H1 (cell line): ENCODE measurements around the gene UGT1A6. TPM values are rescaled to one million over a fixed set of nuclear protein-coding genes. Genes with fewer than 3 reads are reported as not detected.

Source experiments
- CTCF ChIA-PET: fragments of 300-600 bp; sonication (Branson Sonifier 250); formaldehyde crosslinking; loops from one replicate; lab custom pipeline; 2021; ENCODE audit not compliant: partially characterized antibody; lab: Charles Lee
- POLR2A ChIA-PET: fragments of 300-600 bp; sonication (Branson Sonifier 250); formaldehyde crosslinking; loops from one replicate; lab custom pipeline; 2021; ENCODE audit warnings: inconsistent platforms; ENCODE audit not compliant: partially characterized antibody; lab: Charles Lee
- DNase-seq, 2 experiments: peaks; one replicate each; pipeline versions ENCODE4 v3.0.0 to v3.0.0-alpha.2; 2010 to 2022; ENCODE audit warnings: low spot score in 2 of 2, low read depth in 1 of 2, mixed read lengths in 1 of 2
- FAIRE-seq: peaks from 2 replicates; lab custom pipeline; 2011; peaks lifted over from hg19 to GRCh38; lab: Jason Lieb, UNC
- H2AFZ ChIP-seq: 2 replicates; pipeline ENCODE4 v1.8.1; 2012; ENCODE audit warnings: low read length, inconsistent platforms
- H2AK5ac ChIP-seq: 2 replicates; pipeline ENCODE4 v1.6.1; 2013; ENCODE audit warnings: low read depth, low read length
- H2BK120ac ChIP-seq: replicated peaks from 2 replicates; pipeline ENCODE3; 2013; ENCODE audit warnings: low read depth, low read length, inconsistent platforms
- H2BK12ac ChIP-seq: 2 replicates; pipeline ENCODE4 v1.6.1; 2013; ENCODE audit warnings: low read depth, low read length
- H2BK15ac ChIP-seq: 2 replicates; pipeline ENCODE4 v1.6.1; 2013; ENCODE audit warnings: low read length
- H2BK20ac ChIP-seq: 2 replicates; pipeline ENCODE4 v1.6.1; 2013; ENCODE audit warnings: low read length
- H2BK5ac ChIP-seq: 2 replicates; pipeline ENCODE4 v1.6.1; 2013; ENCODE audit warnings: low read depth, low read length
- H3K14ac ChIP-seq: 2 replicates; pipeline ENCODE4 v1.6.1; 2013; ENCODE audit warnings: inconsistent platforms; ENCODE audit not compliant: insufficient read length
- H3K18ac ChIP-seq: 2 replicates; pipeline ENCODE4 v1.6.1; 2013; ENCODE audit warnings: low read length; ENCODE audit errors: extremely low read depth
- H3K23ac ChIP-seq: 2 replicates; pipeline ENCODE4 v1.6.1; 2013; ENCODE audit warnings: inconsistent platforms; ENCODE audit not compliant: insufficient read length
- H3K23me2 ChIP-seq: 2 replicates; pipeline ENCODE4 v1.6.1; 2013; ENCODE audit warnings: low read depth, low read length
- H3K27ac ChIP-seq: 2 replicates; pipeline ENCODE4 v1.6.1; 2011; ENCODE audit warnings: low read depth, low read length, inconsistent platforms
- H3K27me3 ChIP-seq, 4 experiments: replicated peaks in 1 of 4; 1 replicate in 1 of 4; 2 replicates in 3 of 4; pipeline versions ENCODE4 v1.6.1 to v1.8.1; 2011 to 2013; ENCODE audit warnings: low read length in 3 of 4, mild to moderate bottlenecking in 3 of 4, inconsistent platforms in 2 of 4, mixed read lengths in 2 of 4, moderate library complexity in 1 of 4; ENCODE audit not compliant: control insufficient read depth in 3 of 4, insufficient read depth in 3 of 4; ENCODE audit errors: extremely low read depth in 1 of 4
- H3K36me3 ChIP-seq, 4 experiments: 2 replicates each; pipeline versions ENCODE4 v1.6.1 to v1.8.1; 2011 to 2013; ENCODE audit warnings: mild to moderate bottlenecking in 4 of 4, low read length in 3 of 4, moderate library complexity in 2 of 4, control low read depth in 1 of 4, inconsistent platforms in 1 of 4; ENCODE audit not compliant: insufficient read depth in 4 of 4, control insufficient read depth in 2 of 4
- H3K4ac ChIP-seq: replicated peaks from 2 replicates; pipeline ENCODE3; 2013; ENCODE audit warnings: low read length, low read depth, mixed read lengths, inconsistent platforms; ENCODE audit not compliant: insufficient read length
- H3K4me1 ChIP-seq, 4 experiments: replicated peaks in 1 of 4; 1 replicate in 1 of 4; 2 replicates in 3 of 4; pipeline versions ENCODE4 v1.6.1 to v1.8.1; 2011 to 2013; ENCODE audit warnings: low read length in 3 of 4, inconsistent platforms in 2 of 4, mixed read lengths in 1 of 4; ENCODE audit not compliant: insufficient read depth in 4 of 4, control insufficient read depth in 3 of 4
- H3K4me2 ChIP-seq, 2 experiments: 2 replicates each; pipeline versions ENCODE4 v1.6.1 to v1.8.1; 2011 to 2013; ENCODE audit warnings: low read depth in 2 of 2, low read length in 2 of 2, control low read depth in 1 of 2, inconsistent platforms in 1 of 2, mild to moderate bottlenecking in 1 of 2; ENCODE audit not compliant: insufficient read depth in 1 of 2
- H3K4me3 ChIP-seq, 4 experiments: fragments of 200-600, 300-600 bp in 1 of 4; sonication (generic), shearing (Covaris generic), sonication (Bioruptor Twin) in 1 of 4; 2 replicates each; pipeline versions ENCODE4 v1.5.1 to v1.8.1; 2011 to 2016; ENCODE audit warnings: low read length in 4 of 4, low read depth in 3 of 4, control low read depth in 2 of 4, inconsistent platforms in 2 of 4, mild to moderate bottlenecking in 2 of 4, mixed read lengths in 1 of 4, moderate library complexity in 1 of 4; ENCODE audit not compliant: insufficient read depth in 2 of 4; ENCODE audit errors: extremely low read depth in 1 of 4
- H3K56ac ChIP-seq: replicated peaks from 2 replicates; pipeline ENCODE3; 2013; ENCODE audit warnings: low read depth, mild to moderate bottlenecking, mixed read lengths, low read length, inconsistent platforms; ENCODE audit not compliant: insufficient read length
- H3K79me1 ChIP-seq: 2 replicates; pipeline ENCODE4 v1.6.1; 2013; ENCODE audit warnings: low read depth, low read length, control low read depth
- H3K79me2 ChIP-seq, 2 experiments: 2 replicates each; pipeline versions ENCODE4 v1.6.1 to v1.8.1; 2012 to 2013; ENCODE audit warnings: low read length in 2 of 2, mild to moderate bottlenecking in 2 of 2, inconsistent platforms in 1 of 2; ENCODE audit not compliant: insufficient read depth in 2 of 2, control insufficient read depth in 1 of 2
- H3K9ac ChIP-seq, 4 experiments: replicated peaks in 1 of 4; 1 replicate in 1 of 4; 2 replicates in 3 of 4; pipeline versions ENCODE4 v1.6.1 to v1.8.1; 2011 to 2013; ENCODE audit warnings: low read depth in 3 of 4, low read length in 3 of 4, control low read depth in 2 of 4, mild to moderate bottlenecking in 2 of 4, moderate library complexity in 2 of 4, inconsistent platforms in 1 of 4; ENCODE audit errors: extremely low read depth in 1 of 4
- H3K9me3 ChIP-seq, 2 experiments: 2 replicates each; pipeline versions ENCODE4 v1.6.1 to v1.8.1; 2012 to 2013; ENCODE audit warnings: mild to moderate bottlenecking in 2 of 2, moderate library complexity in 2 of 2, control low read depth in 1 of 2, inconsistent platforms in 1 of 2, low read depth in 1 of 2, low read length in 1 of 2, mixed read lengths in 1 of 2; ENCODE audit not compliant: insufficient read depth in 2 of 2
- H4K20me1 ChIP-seq, 2 experiments: replicated peaks in 1 of 2; 2 replicates each; pipeline versions ENCODE3 to v1.8.1; 2011 to 2013; ENCODE audit warnings: inconsistent platforms in 2 of 2, low read length in 2 of 2, mild to moderate bottlenecking in 1 of 2; ENCODE audit not compliant: insufficient read depth in 2 of 2, control insufficient read depth in 1 of 2
- H4K5ac ChIP-seq: 2 replicates; pipeline ENCODE4 v1.6.1; 2013; ENCODE audit warnings: low read length, low read depth, mixed read lengths, inconsistent platforms; ENCODE audit not compliant: insufficient read length
- H4K8ac ChIP-seq: 2 replicates; pipeline ENCODE4 v1.8.0; 2013; ENCODE audit warnings: mild to moderate bottlenecking, moderate library complexity, low read length, inconsistent platforms; ENCODE audit not compliant: insufficient read depth; ENCODE audit errors: extremely low read depth
- H4K91ac ChIP-seq: replicated peaks from 2 replicates; pipeline ENCODE3; 2013; ENCODE audit warnings: low read length, mixed read lengths, inconsistent platforms; ENCODE audit not compliant: insufficient read length
- EZH2 ChIP-seq: fragments of 200-600 bp; sonication (generic); IDR thresholded peaks from 2 replicates; pipeline ENCODE4 v1.7.1; 2012; ENCODE audit warnings: low read depth, mild to moderate bottlenecking, moderate library complexity, low read length, inconsistent platforms; ENCODE audit not compliant: severe bottlenecking
- KDM1A ChIP-seq: fragments of 200-600, 300-600 bp; sonication (generic); IDR thresholded peaks from 2 replicates; pipeline ENCODE4 v1.7.1; 2016; ENCODE audit warnings: mild to moderate bottlenecking, low read length, borderline replicate concordance
- POLR2A ChIP-seq, 2 experiments: IDR thresholded peaks; 1 replicate in 1 of 2; 2 replicates in 1 of 2; pipeline ENCODE4 v1.6.1; 2011; ENCODE audit warnings: low read depth in 2 of 2, low read length in 2 of 2, mild to moderate bottlenecking in 2 of 2; ENCODE audit errors: control extremely low read depth in 1 of 2
- RNF2 ChIP-seq: fragments of 200-900, 300-1000 bp; sonication (generic); IDR thresholded peaks from 2 replicates; pipeline ENCODE4 v1.7.1; 2016; ENCODE audit warnings: borderline replicate concordance, low read depth, mild to moderate bottlenecking, antibody characterized with exemption, low read length; ENCODE audit not compliant: poor library complexity, severe bottlenecking; ENCODE audit errors: missing control alignments
- SIRT6 ChIP-seq: IDR thresholded peaks from one replicate; pipeline ENCODE4 v1.7.1; 2012; ENCODE audit warnings: low read length, inconsistent platforms
- SIX5 ChIP-seq: IDR thresholded peaks from 2 replicates; pipeline ENCODE4 v1.6.1; 2011; ENCODE audit warnings: mild to moderate bottlenecking, low read depth, low read length
- TEAD4 ChIP-seq: IDR thresholded peaks from 2 replicates; pipeline ENCODE4 v1.6.1; 2012; ENCODE audit warnings: low read depth, low read length, inconsistent platforms, mixed read lengths
- YY1 ChIP-seq: IDR thresholded peaks from 2 replicates; pipeline ENCODE4 v1.6.1; 2011; ENCODE audit warnings: low read depth, mild to moderate bottlenecking, low read length
- ZNF274 ChIP-seq: IDR thresholded peaks from 2 replicates; pipeline ENCODE4 v1.7.0; 2012; ENCODE audit warnings: low read length, borderline replicate concordance; ENCODE audit errors: extremely low read depth
- WGBS, 2 experiments: shearing (Covaris generic) in 1 of 2; methylation state at CpG; one replicate each; pipeline versions ENCODE4 v1.1.6 to v1.1.7; 2013 to 2015; ENCODE audit warnings: low lambda C conversion rate in 2 of 2, mixed read lengths in 2 of 2, inconsistent platforms in 1 of 2, low coverage in 1 of 2, missing lambda C conversion rate in 1 of 2; ENCODE audit not compliant: insufficient replicate concordance in 2 of 2, insufficient coverage in 1 of 2, insufficient read length in 1 of 2; ENCODE audit errors: extremely low coverage in 1 of 2, missing lambda C conversion rate in 1 of 2; 5-methylcytosine and 5-hydroxymethylcytosine counted together
- polyA plus RNA-seq, 7 experiments: library from polyadenylated mRNA; depleted of rRNA in 3 of 7; stranded (reverse) in 5 of 7; unstranded in 2 of 7; fragments of >200 nt in 5 of 7; fragments of 200-250 nt in 2 of 7; gene quantifications; 1 replicate in 5 of 7; 2 replicates in 1 of 7; 4 replicates in 1 of 7; pipeline versions ENCODE4 v1.2.1 to v1.2.3, GENCODE V29; 2011 to 2013; ENCODE audit warnings: missing spikeins in 2 of 7, mixed read lengths in 2 of 7
- total RNA-seq: library from RNA; stranded (reverse); fragmentation: NEBNext Ultra II Directional; extraction: Animal tissue kit (Norgen Biotek cat#: 25700); gene quantifications from 2 replicates; pipeline ENCODE4 v1.2.1, GENCODE V29; 2021
- TF ChIP-seq, protein P1 (sequence below), 3 experiments: IDR thresholded peaks; 1 replicate in 2 of 3; 2 replicates in 1 of 3; pipeline versions ENCODE4 v1.5.1 to v1.6.1; 2011; ENCODE audit warnings: low read length in 3 of 3, mild to moderate bottlenecking in 3 of 3, inconsistent platforms in 2 of 3, low read depth in 1 of 3, moderate library complexity in 1 of 3; ENCODE audit not compliant: insufficient read depth in 1 of 3; ENCODE audit errors: control extremely low read depth in 1 of 3

UGT1A6 gene
- total and polyA plus RNA-seq, 2 of the 8 experiments (the other 6 are each of a cell fraction or from before 2014, with no cell fraction given) = not detected

DNA sequence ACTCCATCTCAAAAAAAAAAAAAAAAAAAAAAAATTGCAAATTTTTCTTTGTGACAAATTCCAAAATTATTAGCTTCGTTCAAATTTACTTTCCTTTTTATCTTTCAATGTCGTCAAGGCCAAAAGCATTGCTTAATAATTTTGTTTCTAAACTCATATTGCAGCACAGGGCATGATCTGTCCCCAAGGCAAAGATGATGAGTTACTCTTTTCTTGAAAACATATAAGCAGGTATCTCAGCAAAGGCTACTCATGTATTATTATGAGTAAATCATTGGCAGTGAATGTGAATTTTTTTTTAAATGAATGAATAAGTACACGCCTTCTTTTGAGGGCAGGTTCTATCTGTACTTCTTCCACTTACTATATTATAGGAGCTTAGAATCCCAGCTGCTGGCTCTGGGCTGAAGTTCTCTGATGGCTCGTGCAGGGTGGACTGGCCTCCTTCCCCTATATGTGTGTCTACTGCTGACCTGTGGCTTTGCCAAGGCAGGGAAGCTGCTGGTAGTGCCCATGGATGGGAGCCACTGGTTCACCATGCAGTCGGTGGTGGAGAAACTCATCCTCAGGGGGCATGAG is 11.1 kb upstream of the UGT1A6 start, which contains the start of gene UGT1A7:
Gene UGT1A7, plus strand, starts transcription at position 381 of the 579 bp plus-strand sequence. Its CDS starts 37 bp downstream, at position 418.
- H3K9ac ChIP-seq = no peak within 1 kb of the TSS
- H3K79me1 ChIP-seq = no peaks in the 10 kb centered on the region
- no peak within 1 kb of the TSS for H3K4ac ChIP-seq
- no peak within 1 kb of the TSS for H2BK15ac ChIP-seq
- H2BK20ac ChIP-seq = no peak within 1 kb of the TSS
- 81 to 100% methylated on average over 1 to 5 of the region's 5 CpGs for WGBS, 2 experiments
- H2BK12ac ChIP-seq = no peak within 1 kb of the TSS
- no peak within 1 kb of the TSS for H2AFZ ChIP-seq
- TF ChIP-seq SIRT6 = no peak
- no peak for TF ChIP-seq SIX5
- TF ChIP-seq TEAD4 = no peak
- TF ChIP-seq EZH2 = no peak
- TF ChIP-seq ZNF274 = no peak
- TF ChIP-seq KDM1A = no peak
- no peak for TF ChIP-seq RNF2
- TF ChIP-seq YY1 = no peak
- TF ChIP-seq, protein P1, sequence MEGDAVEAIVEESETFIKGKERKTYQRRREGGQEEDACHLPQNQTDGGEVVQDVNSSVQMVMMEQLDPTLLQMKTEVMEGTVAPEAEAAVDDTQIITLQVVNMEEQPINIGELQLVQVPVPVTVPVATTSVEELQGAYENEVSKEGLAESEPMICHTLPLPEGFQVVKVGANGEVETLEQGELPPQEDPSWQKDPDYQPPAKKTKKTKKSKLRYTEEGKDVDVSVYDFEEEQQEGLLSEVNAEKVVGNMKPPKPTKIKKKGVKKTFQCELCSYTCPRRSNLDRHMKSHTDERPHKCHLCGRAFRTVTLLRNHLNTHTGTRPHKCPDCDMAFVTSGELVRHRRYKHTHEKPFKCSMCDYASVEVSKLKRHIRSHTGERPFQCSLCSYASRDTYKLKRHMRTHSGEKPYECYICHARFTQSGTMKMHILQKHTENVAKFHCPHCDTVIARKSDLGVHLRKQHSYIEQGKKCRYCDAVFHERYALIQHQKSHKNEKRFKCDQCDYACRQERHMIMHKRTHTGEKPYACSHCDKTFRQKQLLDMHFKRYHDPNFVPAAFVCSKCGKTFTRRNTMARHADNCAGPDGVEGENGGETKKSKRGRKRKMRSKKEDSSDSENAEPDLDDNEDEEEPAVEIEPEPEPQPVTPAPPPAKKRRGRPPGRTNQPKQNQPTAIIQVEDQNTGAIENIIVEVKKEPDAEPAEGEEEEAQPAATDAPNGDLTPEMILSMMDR (IDR thresholded peaks at IDR 0.05; ENCODE audit: control extremely low read depth in 1 of 3, insufficient read depth in 1 of 3, low read depth in 1 of 3, low read length in 3 of 3) = no peak
- TF ChIP-seq POLR2A (IDR thresholded peaks at IDR 0.05; ENCODE audit: control extremely low read depth in 1 of 2, low read depth in 2 of 2, low read length in 2 of 2) = no peak
- H3K23ac ChIP-seq = no peak within 1 kb of the TSS
- no peak within 1 kb of the TSS for H3K4me2 ChIP-seq
- POLR2A ChIA-PET = no interaction called here
- H4K5ac ChIP-seq = no peak within 1 kb of the TSS
- H3K4me3 ChIP-seq = no peak within 1 kb of the TSS
- H3K27me3 ChIP-seq = no peaks in the 10 kb centered on the region
- no peak within 1 kb of the TSS for H3K27ac ChIP-seq
- H3K79me2 ChIP-seq = no peaks in the 10 kb centered on the region
- no peak within 1 kb of the TSS for H3K14ac ChIP-seq
- H3K56ac ChIP-seq = no peak within 1 kb of the TSS
- CTCF ChIA-PET = interaction anchor here (1.8 kb wide), 1 partner anchor 30 kb away, joined by 6 read pairs; no protein-coding TSS in a partner anchor
- H3K36me3 ChIP-seq = no peaks in the 10 kb centered on the region
- no peak within 1 kb of the TSS for H4K8ac ChIP-seq
- H2BK5ac ChIP-seq = no peak within 1 kb of the TSS
- DNase-seq (no peak), FAIRE-seq (no peak)
- H4K20me1 ChIP-seq = no peaks in the 10 kb centered on the region
- no peaks in the 10 kb centered on the region for H3K23me2 ChIP-seq
- H4K91ac ChIP-seq = no peak within 1 kb of the TSS
- no peak within 1 kb of the TSS for H3K18ac ChIP-seq
- no peaks in the 10 kb centered on the region for H3K9me3 ChIP-seq
- H3K4me1 ChIP-seq = no peaks in the 10 kb centered on the region
- no peak within 1 kb of the TSS for H2BK120ac ChIP-seq
- H2AK5ac ChIP-seq = no peak within 1 kb of the TSS
